Activated CD8-positive, alpha-beta memory T cell treated with anti-CD3 and anti-CD28 coated beads, Interleukin-2, amount 50 U/mL, for 48 hours (primary cell): ENCODE measurements around the gene CACNA1D.

Experiments used
- DNase-seq: peaks from one replicate; pipeline ENCODE4 v3.0.0-alpha.2; 2020

CACNA1D gene

DNA sequence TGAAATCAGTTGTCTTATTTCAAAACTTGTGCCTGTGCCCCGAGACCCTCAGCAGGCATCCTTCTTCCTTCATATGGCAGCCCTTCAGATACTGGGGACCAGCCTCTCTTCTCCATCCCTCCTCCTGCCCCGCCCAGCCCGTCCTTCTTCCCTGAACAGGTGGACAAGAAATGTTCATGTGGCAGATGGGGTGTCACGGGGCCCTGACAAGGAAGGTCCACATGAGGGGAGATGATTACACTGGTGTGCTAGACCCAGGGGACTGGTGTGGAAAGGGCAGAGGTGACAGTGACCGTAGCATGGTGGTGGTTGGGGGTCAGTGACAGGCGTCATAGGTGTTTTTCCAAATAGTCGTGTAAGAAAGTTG, 200.9 kb downstream of the CACNA1D start:
- no peak for DNase-seq

DNA sequence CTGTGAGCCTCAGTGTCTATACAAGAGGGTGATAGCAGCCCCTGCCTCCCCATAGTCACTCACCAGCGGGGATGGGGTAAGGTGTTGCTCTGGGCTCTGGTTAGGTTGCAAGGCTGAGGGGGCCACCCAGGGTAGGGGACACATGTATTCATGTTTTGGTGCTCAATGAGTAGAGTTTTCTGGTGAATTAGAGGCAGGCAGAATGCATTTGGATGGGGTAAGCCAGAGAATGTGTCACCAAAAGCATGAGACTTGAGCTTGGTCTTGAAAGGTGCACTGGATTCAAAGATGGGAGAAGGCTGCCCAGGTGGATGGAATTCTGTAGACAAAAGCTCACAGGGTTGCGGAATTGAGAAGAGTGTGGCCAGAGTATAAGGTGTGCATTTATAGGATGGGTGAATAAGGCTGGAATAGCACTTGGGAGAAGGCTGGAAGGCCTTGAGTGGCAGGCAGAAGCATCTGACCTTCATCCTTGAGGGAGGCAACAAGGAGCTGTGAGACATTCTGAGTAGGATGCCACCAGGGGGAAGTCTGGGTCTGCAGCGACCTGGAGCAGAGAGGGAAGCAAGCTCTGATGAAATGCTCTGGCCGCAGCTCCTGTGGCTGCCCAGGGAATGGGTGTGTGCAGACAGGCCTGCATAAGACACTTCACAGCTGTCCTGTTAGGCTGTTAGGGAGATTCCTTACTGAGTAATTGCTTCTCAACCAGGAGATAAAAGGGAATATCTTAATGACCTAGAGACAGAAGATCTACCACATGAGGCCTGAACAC, 202.2 kb downstream of the CACNA1D start:
- no peak for DNase-seq

DNA sequence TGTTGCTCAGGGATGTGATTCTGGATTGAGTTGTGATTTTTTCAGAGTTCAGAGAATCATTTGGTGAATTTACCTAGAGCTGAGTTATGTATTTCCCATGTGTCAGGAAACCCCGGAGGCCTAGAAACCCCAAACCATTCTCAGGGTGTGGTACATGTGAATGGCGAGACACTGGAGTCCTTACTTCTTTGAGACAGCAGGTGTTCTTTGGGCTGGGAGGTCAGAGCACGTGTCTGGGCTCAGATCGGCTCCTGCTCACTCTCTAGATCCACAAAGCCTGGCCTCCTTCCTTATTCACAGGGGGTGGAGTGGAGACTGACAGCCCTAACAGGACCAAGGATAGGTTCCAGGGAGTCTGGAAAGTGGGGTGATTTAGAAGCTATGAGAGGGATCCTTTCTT, 206.0 kb downstream of the CACNA1D start:
- no peak for DNase-seq

GRCh38 chr3:53702776-53703530, 208.5 kb downstream of the CACNA1D start:
- no peak for DNase-seq

DNA sequence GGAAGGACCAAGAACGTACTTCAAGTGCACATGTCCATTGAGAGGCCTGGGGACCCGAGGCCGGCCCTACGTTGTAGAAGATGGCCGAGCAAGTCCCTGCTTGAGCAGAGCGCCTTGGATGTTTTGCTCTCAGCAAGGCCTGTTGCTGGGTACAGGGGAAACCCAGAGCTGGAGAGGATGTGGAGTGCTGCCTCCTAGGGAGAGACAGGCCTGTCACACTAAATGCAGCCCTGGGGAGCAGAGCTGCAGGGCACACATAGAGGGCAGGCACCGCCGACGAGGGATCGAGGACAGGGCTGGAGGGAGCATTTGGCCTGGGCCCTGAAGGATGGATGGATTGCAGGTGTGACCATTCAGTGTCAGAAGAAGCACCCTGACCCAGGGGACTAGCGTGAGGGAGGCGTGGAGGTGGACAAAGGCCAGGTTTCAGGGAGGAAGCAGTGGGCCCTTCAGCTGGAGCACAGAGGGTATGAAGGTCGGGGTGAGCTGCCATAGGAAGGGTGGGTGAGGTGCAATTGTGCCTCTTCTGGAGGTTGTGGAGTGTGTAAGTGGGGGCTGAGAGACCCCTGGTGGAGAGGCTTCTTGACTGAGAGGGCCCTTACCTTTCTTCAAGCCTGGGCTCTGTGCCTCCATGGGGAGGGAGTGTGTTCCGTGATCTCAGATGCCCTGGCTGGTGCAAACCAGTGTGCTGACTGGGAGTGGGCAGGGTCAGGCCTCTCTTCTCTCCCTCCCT, 209.4 kb downstream of the CACNA1D start:
- DNase-seq: no peak

DNA sequence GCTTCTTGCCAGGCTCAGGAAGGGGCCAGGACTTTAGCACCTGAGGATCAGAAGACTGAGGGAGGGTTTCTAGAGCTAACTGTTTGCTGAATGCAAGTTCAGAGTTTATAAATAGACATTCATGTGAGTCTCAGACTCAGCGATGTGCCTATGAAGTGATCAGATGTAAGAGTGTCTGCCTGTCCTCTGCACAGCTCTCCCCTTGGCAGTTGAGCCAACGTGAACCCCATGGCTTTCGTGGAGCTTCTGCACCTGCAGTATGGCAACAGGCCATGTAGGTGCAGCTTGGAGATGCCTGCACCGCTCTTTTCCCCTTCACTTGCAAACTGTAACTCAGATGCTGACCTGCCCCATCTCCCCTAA, 209.9 kb downstream of the CACNA1D start:
- no peak for DNase-seq

DNA sequence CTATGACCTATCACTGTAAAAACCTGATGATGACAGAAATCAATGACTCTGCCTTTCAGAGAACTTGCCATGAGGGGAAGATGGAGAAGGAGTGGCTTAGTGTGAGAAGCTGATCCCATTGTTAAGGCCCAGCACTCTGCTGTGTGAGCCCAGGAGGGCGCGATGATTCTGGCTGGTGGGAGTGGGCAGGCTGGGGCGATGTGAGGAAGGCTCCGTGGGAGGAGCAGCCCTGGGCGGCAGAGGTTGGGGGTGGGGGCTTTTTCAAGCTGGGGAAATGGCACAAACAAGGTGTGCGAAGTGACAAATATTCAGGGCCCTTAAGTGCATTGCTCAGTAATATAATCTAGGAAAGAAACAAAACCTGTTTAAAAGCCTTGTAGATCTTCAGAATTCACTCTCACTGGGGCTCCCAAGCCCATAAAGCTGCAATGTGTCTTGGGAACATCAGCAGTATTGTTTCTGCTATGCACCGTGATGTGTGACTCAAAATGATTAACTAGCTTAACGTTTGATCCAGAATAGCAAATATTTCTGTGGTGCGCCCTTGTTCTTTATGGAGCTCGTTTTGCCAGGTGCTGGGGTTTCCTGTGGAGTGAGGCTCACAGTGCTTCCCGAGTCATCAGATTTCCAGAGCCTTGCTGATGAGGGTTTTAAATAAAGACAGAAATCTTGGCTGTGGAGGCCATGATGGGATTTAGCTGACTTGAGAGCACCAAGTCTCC, 210.8 kb downstream of the CACNA1D start:
- DNase-seq: no peak

GRCh38 chr3:53705774-53706173, 211.4 kb downstream of the CACNA1D start:
- DNase-seq: no peak

GRCh38 chr3:53707222-53707621, 212.8 kb downstream of the CACNA1D start:
- no peak for DNase-seq

- DNase-seq: no peak
Observed at GRCh38 chr3:53708001-53708621, 213.7 kb downstream of the CACNA1D start.

DNA sequence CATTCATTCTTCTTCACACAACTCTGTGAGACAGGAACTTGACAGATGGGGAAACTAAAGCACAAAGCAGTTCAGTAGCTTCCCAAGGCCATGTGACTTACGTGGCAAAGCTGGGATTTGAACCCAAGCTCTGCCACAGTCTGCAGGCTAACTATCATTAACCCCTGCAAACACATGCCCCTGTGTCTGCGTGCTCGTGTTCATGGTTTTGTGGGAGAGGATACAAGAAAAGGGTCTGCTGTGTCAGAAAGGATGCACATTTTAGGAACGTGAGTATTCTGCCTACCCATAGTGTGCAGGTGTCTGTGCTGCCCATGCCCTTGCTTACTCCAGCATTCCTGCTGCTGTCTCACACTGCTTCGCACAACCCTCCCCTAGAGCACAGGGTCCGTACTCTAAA, 214.8 kb downstream of the CACNA1D start:
- no peak for DNase-seq

DNA sequence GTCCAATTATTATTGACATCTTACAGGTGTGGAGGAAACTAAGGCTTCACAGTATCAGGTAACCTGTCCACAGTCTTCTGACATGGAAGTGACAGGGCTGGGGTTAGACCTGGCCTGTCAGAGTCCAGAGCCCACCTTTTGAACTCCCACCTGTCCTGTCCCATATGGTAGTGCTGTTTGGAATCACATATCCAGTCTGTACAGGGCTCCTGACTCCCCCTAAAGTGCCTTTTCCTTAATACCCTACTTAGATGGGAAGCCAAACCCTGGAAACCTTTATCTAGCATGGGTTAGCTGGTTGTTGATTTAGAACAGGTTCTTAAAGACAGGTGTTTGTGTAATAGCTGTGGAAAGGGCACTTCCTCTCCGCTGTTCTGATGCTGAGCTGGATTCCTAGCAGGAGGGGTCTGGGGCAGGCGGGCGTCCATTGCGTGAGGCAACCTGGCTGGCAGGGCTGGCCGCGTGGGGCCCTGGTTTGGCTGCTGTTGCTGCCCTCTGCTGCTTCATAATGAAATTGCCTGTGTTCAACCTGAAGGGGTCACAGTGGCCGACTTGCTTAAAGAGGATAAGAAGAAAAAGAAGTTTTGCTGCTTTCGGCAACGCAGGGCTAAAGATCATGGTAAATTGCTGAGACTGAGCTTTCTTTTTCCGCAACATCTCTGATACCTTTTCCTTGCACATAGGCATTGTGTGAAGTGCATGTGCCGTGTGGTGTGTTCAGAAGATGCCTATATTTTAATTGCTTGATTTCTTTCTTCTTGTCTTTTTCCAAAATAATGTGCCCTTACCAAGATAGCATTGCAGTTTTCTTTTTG, 215.7 kb downstream of the CACNA1D start:
- DNase-seq: peak; percentile 81

DNA sequence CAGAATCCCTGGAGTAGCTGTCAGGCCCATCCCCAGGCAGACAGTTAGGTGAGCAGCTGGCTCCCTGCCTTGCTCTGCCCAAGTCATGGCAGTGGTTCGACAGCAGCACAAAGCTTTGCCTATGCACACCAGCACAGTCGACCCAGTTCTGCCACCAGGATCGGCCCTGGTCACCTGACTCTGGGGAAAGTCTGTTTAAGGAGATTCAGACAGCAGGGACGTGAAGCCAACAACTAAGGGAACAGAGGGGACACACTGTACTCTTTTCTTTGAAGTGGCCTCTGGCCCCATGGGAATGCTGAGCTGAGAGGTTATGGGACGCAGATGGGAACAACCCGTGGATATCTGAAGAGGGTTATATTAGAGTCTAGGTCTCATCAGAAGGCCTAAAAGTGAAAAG, 217.0 kb downstream of the CACNA1D start:
- DNase-seq: no peak

GRCh38 chr3:53712817-53713388, 218.5 kb downstream of the CACNA1D start:
- DNase-seq: no peak

DNA sequence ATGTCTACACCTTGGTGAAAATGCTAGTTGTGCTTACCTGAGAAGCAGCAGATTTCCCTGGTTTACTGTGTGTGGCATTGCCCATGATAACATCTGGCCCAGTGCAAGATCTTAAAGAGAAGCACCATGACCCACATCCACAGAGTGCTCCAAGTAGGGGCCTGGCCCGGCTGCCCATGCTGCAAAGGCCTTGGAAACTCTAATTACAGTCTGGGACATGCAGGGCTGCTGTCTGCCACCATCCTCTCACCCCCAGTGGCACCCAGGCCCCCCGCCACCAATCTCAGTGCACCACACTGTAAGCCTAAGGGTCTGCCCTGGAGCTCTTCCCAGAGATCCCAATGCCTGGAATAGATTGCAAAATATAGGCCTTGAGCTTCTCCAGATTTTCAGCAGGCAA, 219.2 kb downstream of the CACNA1D start:
- DNase-seq: no peak

DNA sequence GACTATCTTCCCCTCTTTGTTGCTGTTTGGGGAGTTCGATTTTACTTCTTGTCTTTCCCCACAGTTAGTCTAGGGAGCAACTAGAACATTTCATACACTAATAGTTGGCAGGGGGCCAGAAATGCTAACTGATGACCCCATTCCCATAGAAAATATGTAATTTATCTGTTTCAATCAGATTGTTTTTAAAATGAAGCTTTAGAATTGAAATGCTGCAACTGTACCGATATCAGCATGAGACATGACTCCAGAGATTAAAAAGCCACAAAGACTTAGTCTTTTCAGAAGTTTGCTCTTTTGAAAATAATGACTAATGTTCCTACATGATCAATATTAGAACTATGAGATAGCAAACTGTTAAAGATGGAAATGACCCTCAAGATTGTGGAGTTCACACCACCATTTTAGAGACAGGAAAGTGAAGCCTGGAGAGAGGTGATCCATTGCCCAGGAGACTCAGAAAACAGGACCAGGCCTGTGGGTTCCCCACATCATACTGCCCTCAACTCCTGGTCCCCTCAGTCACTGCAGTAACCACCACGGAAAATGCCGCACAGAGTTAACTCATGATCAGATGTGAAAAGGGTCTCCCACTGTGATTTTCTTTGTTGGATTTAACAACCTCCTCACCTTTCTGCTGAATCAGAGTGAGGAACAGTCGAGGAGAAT, 221.5 kb downstream of the CACNA1D start:
- no peak for DNase-seq

GRCh38 chr3:53716998-53717397, 222.6 kb downstream of the CACNA1D start:
- no peak for DNase-seq

DNA sequence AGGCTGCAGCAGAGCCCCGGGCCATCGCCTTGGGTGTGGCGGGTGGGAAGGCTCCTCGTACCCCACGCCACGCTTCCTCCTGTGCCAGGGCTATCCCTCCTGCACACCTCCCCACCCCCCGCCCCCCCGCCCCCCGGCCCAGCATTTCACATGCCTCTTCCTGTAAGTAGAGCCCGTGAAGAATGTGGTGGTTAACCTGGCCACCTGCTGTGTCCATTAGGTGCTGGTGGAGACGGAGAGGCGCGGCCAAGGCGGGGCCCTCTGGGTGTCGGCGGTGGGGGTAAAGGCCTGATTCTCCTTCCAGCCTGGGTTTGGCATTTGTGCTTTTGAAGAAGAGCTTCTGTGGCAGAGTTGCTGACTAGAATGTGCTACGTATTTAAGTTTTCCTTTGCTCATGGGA, 224.1 kb downstream of the CACNA1D start:
- no peak for DNase-seq

GRCh38 chr3:53719796-53720195, 225.4 kb downstream of the CACNA1D start:
- DNase-seq: no peak

DNA sequence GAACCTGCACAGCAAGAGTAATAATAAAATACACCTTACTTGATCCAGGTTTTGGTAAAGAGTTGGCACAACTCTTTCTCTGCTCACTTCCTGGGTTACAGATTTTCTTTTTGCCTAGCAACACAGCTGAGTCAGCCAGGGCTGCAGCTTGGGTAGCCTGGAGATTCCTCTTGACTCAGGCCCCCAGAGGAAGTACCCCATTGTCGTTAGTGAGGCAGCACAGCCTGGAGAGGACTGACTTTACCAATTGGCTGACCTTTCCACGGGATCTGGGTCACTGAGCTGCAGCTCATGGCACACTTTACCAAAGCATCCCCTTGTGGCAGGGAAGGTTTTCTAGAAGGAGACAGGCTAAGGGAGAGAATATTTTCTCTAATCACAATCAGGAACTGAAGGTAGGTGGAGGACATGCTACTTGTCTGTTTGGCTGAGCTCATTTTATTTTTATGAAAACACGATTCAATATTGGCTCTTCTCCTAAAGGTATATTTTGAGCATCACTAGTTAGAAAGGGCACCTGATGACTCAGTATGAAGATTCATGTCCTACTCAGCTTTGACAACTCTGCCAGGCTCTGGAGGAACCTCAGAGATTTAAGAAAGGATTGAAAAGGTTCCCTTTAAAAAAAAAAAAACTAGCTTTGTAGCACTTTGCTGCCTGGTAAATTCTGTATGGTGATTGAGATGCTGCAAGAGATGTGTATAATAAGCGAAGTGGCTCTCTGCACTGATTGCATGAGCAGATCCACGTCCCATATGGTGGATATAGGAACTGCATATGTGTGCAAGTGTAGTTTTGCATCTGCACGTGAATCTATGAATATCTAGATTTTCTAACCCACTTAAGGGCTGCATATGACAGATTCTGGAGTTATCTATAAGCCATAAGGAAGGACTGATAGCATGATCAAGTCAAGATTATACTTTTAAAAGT, 227.0 kb downstream of the CACNA1D start:
- no peak for DNase-seq
